GM12874 (cell line): ENCODE measurements around the gene PRKAR1B.

Source experiments
- CTCF ChIP-seq: IDR thresholded peaks from 2 replicates; pipeline ENCODE4 v1.5.1; 2011; ENCODE audit warnings: low read depth, mild to moderate bottlenecking, control low read depth, low read length, moderate library complexity; ENCODE audit not compliant: insufficient read depth

Gene PRKAR1B

DNA sequence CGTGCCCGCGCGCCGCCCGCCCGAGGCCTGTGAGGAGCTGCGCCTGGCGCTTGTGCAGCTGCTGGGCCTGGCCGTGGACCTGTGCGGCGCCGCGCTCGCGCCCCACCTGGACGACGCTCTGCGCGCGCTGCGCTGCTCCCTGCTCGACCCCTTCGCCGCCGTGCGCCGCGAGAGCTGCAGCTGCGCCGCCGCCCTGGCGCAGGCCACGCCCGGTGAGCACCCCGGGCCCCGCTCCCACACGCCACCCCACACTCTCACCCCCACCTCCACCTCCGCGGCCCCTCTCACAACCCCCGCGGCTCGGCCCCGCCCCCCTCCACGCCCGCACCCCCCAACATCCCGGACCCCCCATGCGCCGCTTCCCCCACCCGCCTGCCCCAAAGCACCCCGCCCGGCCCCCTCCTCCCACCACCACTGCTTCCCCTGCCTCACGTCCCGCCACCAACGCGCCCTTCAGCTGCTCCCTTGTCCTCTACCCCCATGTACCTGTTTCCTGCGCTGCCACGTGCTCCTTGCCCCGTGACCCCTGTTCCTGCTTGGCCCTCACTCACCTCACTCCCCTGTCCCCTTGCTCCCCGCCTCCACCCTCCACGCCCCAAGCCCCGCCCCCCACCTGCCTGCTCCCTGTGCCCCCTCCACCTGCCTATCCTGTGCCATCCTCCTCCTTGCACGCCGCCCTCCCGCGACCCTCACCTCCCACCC, at the start of gene PRKAR1B:
Gene PRKAR1B, minus strand, starts transcription at position 178 of the 702 bp plus-strand sequence. CDS start 15,776 bp downstream, outside the sequence.
- TF ChIP-seq CTCF = no peak

DNA sequence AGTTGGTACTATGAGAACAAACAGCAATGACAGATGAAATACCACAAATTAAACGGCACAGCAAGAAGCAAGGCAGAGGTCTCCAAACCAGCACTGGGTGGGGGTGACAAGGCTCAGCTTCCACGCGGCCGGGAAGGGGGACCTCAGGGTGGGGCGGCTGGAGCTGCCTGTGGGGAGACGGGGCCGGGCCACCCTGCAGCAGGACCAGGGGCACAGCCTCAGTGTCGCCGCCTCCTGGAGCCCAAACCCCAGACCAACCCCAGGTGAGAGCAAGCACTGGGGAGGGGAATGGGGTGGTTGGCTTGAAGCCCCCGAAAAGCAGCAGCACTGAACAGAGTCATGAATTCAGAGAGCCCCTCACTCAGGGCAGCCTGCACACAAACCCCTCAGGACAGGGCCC, 49.3 kb upstream of the PRKAR1B start:
- no peak for TF ChIP-seq CTCF

GRCh38 chr7:774161-775109, 47.4 kb upstream of the PRKAR1B start:
- TF ChIP-seq CTCF = peak; percentile 86

DNA sequence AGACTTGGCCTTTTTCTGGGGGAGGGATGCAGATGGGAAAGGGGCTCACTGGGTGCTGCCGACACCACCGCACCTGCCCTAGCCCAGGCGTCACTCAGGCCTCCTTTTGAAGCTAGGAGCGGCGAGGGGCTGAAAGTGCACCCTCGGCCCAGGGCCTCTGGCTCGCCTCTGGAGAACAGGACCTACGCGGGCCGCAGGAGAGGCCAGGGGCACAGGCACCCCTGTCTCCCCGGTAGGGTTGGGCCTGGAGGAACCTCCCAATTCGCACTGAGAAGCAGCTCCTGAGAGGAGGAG, 46.5 kb upstream of the PRKAR1B start:
- no peak for TF ChIP-seq CTCF

GRCh38 chr7:772861-773621, 46.0 kb upstream of the PRKAR1B start:
- TF ChIP-seq CTCF = no peak

DNA sequence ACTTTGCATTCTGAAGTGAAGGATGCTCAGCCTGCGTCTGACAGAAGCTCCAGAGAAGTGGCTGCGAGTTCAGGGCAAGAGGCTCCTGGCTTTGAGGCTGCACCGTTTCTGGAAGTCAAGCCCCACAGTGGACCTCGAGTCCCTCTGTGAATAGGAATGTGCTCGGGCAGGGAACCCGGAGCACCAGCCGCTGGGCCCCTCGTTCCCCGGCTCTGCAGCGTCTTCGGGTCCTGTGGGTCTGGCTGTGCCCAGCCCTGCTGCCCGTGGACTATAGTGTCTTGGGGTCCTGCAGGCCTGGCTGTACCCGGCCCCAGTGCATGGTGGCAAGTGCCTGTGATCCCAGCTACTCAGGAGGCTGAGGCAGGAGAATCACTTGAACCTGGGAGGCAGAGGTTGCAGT, 45.3 kb upstream of the PRKAR1B start:
- TF ChIP-seq CTCF = no peak

GRCh38 chr7:772005-772294, 44.9 kb upstream of the PRKAR1B start:
- no peak for TF ChIP-seq CTCF
